Activated CD4-positive, CD25-positive, alpha-beta regulatory T cell treated with anti-CD3 and anti-CD28 coated beads, Interleukin-2, amount 50 U/mL, for 24 hours (primary cell): ENCODE results near the gene CALML3.
"Not testable (repeated sequence)": the region's sequence is repeated elsewhere in the genome, so short reads cannot be mapped to it uniquely, and the experiment has no call there.

Source experiments
- ATAC-seq, 2 donors: fragments of 150-1000 bp; cut with Tn5 transposase; one replicate each; pipeline ENCODE4 v1.10.0; 2021; ENCODE audit warnings: mild to moderate bottlenecking in 1 of 2, moderate library complexity in 1 of 2

Gene CALML3

GRCh38 chr10:5559022-5559421 is 34.3 kb downstream of the CALML3 start:
- ATAC-seq, result not testable (repeated sequence)

GRCh38 chr10:5559642-5560141 is 34.9 kb downstream of the CALML3 start:
- no peak for ATAC-seq

- no peak for ATAC-seq
Measured at GRCh38 chr10:5560142-5560816, 35.5 kb downstream of the CALML3 start.

GRCh38 chr10:5560817-5561703 is 36.3 kb downstream of the CALML3 start:
- ATAC-seq, result no peak

GRCh38 chr10:5561704-5562645 is 37.2 kb downstream of the CALML3 start:
- no peak for ATAC-seq

GRCh38 chr10:5563321-5563961 is 38.7 kb downstream of the CALML3 start:
- ATAC-seq, result no peak

- ATAC-seq, result peak; percentile 87 to 89
Measured at GRCh38 chr10:5563991-5564536, 39.3 kb downstream of the CALML3 start.

GRCh38 chr10:5564537-5565204 is 39.9 kb downstream of the CALML3 start:
- peak; percentile 11 to 25 for ATAC-seq

GRCh38 chr10:5565205-5565545 is 40.4 kb downstream of the CALML3 start:
- ATAC-seq, result no peak

GRCh38 chr10:5565671-5566581 is 41.2 kb downstream of the CALML3 start:
- no peak for ATAC-seq

- ATAC-seq, result peak; percentile 59 to 68
Measured at GRCh38 chr10:5566614-5567013, 41.9 kb downstream of the CALML3 start.

GRCh38 chr10:5567477-5567876 is 42.7 kb downstream of the CALML3 start:
- no peak for ATAC-seq

- ATAC-seq, result no peak
Measured at GRCh38 chr10:5568984-5569383, 44.2 kb downstream of the CALML3 start.

- no peak for ATAC-seq
Measured at GRCh38 chr10:5569568-5569967, 44.8 kb downstream of the CALML3 start.

- ATAC-seq, result no peak
Measured at GRCh38 chr10:5570007-5570655, 45.4 kb downstream of the CALML3 start.

- ATAC-seq, result no peak
Measured at GRCh38 chr10:5570979-5571810, 46.4 kb downstream of the CALML3 start.

- no peak for ATAC-seq
Measured at GRCh38 chr10:5571826-5572225, 47.1 kb downstream of the CALML3 start.

GRCh38 chr10:5573319-5573950 is 48.7 kb downstream of the CALML3 start:
- ATAC-seq, result no peak
